Tibial nerve (tissue), 3 donors: Measurements from ENCODE around the gene AHRR.
"Not testable (repeated sequence)": the region's sequence is repeated elsewhere in the genome, so short reads cannot be mapped to it uniquely, and the experiment has no call there.

Experiments
- CTCF ChIP-seq, 5 experiments: fragments of 200-600 bp in 3 of 5; fragments of 450-650 bp in 2 of 5; sonication (generic) in 3 of 5; IDR thresholded peaks; one replicate each; pipeline ENCODE4 v1.5.1; 2016 to 2019; ENCODE audit warnings: antibody characterized with exemption in 5 of 5, mild to moderate bottlenecking in 3 of 5, moderate library complexity in 2 of 5
- POLR2A ChIP-seq, 2 donors: fragments of 450-650 bp; IDR thresholded peaks; one replicate each; pipeline ENCODE4 v1.6.1; 2017; ENCODE audit warnings: antibody characterized with exemption in 2 of 2, mild to moderate bottlenecking in 2 of 2, moderate library complexity in 2 of 2

DNA sequence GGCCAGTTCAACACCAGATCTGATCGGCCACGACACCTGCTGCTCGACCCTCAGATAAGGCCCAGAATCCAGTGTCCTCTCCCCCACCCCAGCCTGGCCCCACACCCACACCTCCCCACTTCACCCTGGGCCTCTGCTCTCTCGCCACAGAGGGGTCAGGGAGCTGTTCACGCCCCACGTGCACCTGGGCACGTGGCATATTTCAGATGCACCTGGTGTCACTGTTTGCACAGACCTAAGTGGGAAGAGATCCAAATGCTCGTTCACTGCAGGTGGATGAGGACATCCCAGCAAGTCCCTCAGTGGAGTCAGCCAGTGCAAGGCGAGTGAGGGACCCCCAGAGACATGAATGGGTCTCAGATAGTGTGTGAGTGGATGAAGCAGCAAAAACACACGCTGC lies 25.3 kb upstream of the AHRR start:
- not testable (repeated sequence) for TF ChIP-seq CTCF, POLR2A (IDR thresholded peaks at IDR 0.05)
